ENCODE data around the gene TBC1D4.

DNA sequence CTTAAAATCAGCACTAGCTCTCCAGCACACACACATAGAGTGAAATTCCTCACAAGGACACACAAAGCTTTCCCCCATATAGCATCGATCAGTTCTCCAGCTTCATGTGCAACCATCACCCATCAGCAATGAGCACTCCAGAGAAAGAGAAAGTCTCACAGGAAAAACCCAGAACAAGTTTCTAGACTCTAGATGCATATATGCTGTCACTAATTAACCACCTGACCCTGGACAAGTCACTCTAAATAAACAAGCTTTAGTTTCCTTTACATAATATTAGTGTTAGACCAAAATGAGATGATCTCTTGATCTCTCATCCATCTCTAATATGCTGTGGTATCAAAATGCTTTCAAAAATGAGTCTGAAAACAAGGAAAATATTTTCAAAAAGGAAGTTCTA lies 81.2 kb downstream of the TBC1D4 start:
- no peak for TF ChIP-seq EZH2 (IDR thresholded peaks at IDR 0.05; ENCODE audit: borderline replicate concordance, low read length)
- TF ChIP-seq, protein P1, sequence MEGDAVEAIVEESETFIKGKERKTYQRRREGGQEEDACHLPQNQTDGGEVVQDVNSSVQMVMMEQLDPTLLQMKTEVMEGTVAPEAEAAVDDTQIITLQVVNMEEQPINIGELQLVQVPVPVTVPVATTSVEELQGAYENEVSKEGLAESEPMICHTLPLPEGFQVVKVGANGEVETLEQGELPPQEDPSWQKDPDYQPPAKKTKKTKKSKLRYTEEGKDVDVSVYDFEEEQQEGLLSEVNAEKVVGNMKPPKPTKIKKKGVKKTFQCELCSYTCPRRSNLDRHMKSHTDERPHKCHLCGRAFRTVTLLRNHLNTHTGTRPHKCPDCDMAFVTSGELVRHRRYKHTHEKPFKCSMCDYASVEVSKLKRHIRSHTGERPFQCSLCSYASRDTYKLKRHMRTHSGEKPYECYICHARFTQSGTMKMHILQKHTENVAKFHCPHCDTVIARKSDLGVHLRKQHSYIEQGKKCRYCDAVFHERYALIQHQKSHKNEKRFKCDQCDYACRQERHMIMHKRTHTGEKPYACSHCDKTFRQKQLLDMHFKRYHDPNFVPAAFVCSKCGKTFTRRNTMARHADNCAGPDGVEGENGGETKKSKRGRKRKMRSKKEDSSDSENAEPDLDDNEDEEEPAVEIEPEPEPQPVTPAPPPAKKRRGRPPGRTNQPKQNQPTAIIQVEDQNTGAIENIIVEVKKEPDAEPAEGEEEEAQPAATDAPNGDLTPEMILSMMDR (conservative IDR thresholded peaks at IDR 0.05 in 1 of 2, IDR thresholded peaks at IDR 0.05 in 1 of 2; ENCODE audit: extremely low read depth in 1 of 2, insufficient read depth in 1 of 2, low read depth in 1 of 2, low read length in 2 of 2): no peak
